Fibroblast of skin of back (primary cell): ENCODE data around the gene LRMDA.

Source experiments
- DNase-seq: peaks from one replicate; pipeline ENCODE4 v3.0.0-alpha.2; 2013

The LRMDA gene

GRCh38 chr10:75974080-75974479 is 542.7 kb downstream of the LRMDA start:
- DNase-seq, result no peak

- no peak for DNase-seq
Observed at GRCh38 chr10:75976681-75977080, 545.3 kb downstream of the LRMDA start.

GRCh38 chr10:75977139-75977538 is 545.7 kb downstream of the LRMDA start:
- DNase-seq, result no peak

GRCh38 chr10:75978213-75978612 is 546.8 kb downstream of the LRMDA start:
- DNase-seq, result peak; percentile 73

- no peak for DNase-seq
Observed at GRCh38 chr10:75980419-75981002, 549.1 kb downstream of the LRMDA start.

- peak; percentile 27 for DNase-seq
Observed at GRCh38 chr10:75982611-75983369, 551.4 kb downstream of the LRMDA start.

- no peak for DNase-seq
Observed at GRCh38 chr10:75984067-75984466, 552.6 kb downstream of the LRMDA start.

- peak; percentile 63 for DNase-seq
Observed at GRCh38 chr10:75987616-75988015, 556.2 kb downstream of the LRMDA start.

- no peak for DNase-seq
Observed at GRCh38 chr10:75994357-75995040, 563.1 kb downstream of the LRMDA start.

- DNase-seq, result no peak
Observed at GRCh38 chr10:75995041-75995430, 563.6 kb downstream of the LRMDA start.

- no peak for DNase-seq
Observed at GRCh38 chr10:75995720-75996119, 564.3 kb downstream of the LRMDA start.

GRCh38 chr10:75999001-75999400 is 567.6 kb downstream of the LRMDA start:
- DNase-seq, result no peak

GRCh38 chr10:75999515-76000209 is 568.2 kb downstream of the LRMDA start:
- no peak for DNase-seq

GRCh38 chr10:76000550-76000949 is 569.1 kb downstream of the LRMDA start:
- no peak for DNase-seq

- no peak for DNase-seq
Observed at GRCh38 chr10:76001019-76001418, 569.6 kb downstream of the LRMDA start.

- no peak for DNase-seq
Observed at GRCh38 chr10:76001461-76001860, 570.0 kb downstream of the LRMDA start.

GRCh38 chr10:76002262-76002854 is 570.9 kb downstream of the LRMDA start:
- no peak for DNase-seq

GRCh38 chr10:76007667-76008181 is 576.3 kb downstream of the LRMDA start:
- no peak for DNase-seq

- DNase-seq, result no peak
Observed at GRCh38 chr10:76009531-76009930, 578.1 kb downstream of the LRMDA start.

- DNase-seq, result no peak
Observed at GRCh38 chr10:76010703-76011102, 579.3 kb downstream of the LRMDA start.

GRCh38 chr10:76012716-76013327 is 581.4 kb downstream of the LRMDA start:
- no peak for DNase-seq

- no peak for DNase-seq
Observed at GRCh38 chr10:76015245-76015644, 583.8 kb downstream of the LRMDA start.
